GM18511 (cell line): ENCODE results near the gene TBC1D10A.

Experiments
- ATAC-seq: cut with Tn5 transposase; IDR thresholded peaks from one replicate; pipeline ENCODE4 v1.9.1; 2021; ENCODE audit warnings: mild to moderate bottlenecking, moderate library complexity; ENCODE audit not compliant: unreplicated experiment

The TBC1D10A gene

GRCh38 chr22:30248484-30248883 lies 78.3 kb downstream of the TBC1D10A start:
- no peak for ATAC-seq

GRCh38 chr22:30247974-30248373 lies 78.8 kb downstream of the TBC1D10A start:
- no peak for ATAC-seq

- ATAC-seq = no peak
Observed at GRCh38 chr22:30247561-30247960, 79.2 kb downstream of the TBC1D10A start.

- no peak for ATAC-seq
Observed at GRCh38 chr22:30246814-30247376, 79.8 kb downstream of the TBC1D10A start.

- ATAC-seq = no peak
Observed at GRCh38 chr22:30245985-30246813, 80.5 kb downstream of the TBC1D10A start, which contains the start of gene LIF. Gene LIF, minus strand, starts transcription at chr22:30246759. Its CDS starts 64 bp downstream, at chr22:30246695.

GRCh38 chr22:30245181-30245984 lies 81.4 kb downstream of the TBC1D10A start:
- no peak for ATAC-seq

- no peak for ATAC-seq
Observed at GRCh38 chr22:30244641-30245040, 82.1 kb downstream of the TBC1D10A start.

GRCh38 chr22:30244066-30244465 lies 82.7 kb downstream of the TBC1D10A start:
- no peak for ATAC-seq

- ATAC-seq = no peak
Observed at GRCh38 chr22:30243661-30244060, 83.1 kb downstream of the TBC1D10A start.
